NCI-H1048 (cell line): ENCODE data around the gene ABI3.

ENCODE experiments used
- DNase-seq: peaks from one replicate; lab custom pipeline; 2025; lab: John Stamatoyannopoulos, UW

ABI3 gene

GRCh38 chr17:49197346-49197998, 13.0 kb upstream of the ABI3 start:
- no peak for DNase-seq

DNA sequence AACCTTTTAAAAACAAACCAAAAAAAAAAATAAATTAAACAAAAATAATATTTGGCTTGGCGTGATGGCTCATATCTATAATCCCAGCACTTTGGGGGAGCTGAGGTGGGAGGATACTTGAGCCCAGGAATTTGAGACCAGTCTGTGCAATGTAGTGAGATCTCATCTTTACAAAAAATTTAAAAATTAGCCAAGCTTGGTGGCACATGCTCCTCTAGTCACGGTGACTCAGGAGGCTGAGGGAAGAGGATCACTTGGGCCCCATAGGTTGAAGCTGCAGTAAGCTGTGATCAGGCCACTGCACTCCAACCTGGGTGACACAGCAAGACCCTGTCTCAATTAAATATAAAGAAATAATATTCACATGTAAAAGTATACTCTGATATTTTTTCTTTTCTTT, 12.3 kb upstream of the ABI3 start:
- DNase-seq, result no peak

DNA sequence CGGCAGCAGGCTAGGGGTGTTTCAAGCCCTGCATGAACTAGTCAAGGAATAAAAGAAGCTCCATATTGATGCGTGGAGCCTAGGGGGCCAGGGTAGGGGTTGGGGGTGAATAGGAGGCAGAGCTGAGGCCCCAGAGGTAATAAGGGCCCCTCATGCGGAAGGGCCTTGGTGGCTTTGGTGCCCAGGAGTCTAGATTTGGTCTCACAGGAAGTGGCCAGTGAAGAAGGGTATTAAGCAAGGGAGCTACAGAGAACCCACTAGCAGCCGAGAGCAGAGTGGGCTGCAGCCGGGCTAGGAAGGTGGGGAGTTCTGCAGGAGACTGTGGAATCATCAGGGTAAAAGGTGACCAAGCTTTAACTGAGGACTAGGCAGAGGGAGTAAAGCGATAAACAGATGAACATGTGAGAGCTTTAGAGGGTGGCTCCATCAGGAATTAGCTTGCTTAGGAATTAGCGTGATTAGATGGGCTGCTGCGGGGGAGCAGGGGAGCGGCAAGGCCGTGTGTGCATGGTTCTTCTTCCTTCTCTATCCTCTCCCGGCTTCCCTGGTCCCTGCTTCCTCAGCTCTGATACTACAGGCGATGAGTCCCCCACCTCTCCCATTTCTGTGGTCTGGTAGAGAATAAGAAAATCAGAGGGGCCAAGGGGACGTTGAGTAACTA, 10.0 kb upstream of the ABI3 start:
- DNase-seq, result no peak

DNA sequence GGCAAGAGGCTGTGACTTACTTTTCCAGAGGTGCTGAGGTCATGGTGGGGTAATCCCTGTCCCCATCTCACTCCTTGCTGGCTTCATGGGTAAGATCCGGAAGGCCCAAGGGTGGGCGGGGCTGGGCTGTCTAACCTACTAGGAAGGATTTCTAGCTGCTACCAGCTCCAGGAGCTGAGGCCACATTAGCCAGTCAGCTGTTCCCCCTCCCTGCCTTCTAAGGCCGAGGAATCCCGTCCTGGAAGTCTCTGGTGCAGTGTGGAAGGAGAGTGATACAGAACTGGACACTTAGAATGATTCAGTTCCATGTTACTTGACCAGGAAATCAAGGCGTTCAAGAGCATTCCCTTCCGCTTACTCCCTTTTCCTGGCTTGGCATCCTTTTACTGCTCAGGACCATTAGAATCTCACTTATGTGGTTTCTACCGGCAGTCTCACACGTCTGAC, 9.0 kb upstream of the ABI3 start:
- no peak for DNase-seq

DNA sequence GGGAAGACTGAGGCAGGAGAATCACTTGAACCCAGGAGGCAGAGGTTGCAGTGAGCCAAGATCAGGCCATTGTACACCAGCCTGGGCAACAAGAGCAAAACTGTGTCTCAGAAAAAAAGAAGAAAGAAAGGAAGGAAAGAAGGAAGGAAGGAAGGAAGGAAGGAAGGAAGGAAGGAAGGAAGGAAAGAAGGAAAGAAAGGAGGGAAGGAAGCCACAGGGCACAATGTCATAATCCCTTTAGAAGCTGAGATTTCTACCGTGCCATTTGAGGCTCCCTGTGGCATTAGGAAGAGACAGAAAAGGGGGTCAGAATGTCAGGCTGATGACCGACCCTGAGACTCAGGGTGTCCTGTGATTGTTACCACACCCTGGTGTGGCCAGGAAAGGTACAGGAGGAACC, 6.7 kb upstream of the ABI3 start:
- DNase-seq, result no peak

DNA sequence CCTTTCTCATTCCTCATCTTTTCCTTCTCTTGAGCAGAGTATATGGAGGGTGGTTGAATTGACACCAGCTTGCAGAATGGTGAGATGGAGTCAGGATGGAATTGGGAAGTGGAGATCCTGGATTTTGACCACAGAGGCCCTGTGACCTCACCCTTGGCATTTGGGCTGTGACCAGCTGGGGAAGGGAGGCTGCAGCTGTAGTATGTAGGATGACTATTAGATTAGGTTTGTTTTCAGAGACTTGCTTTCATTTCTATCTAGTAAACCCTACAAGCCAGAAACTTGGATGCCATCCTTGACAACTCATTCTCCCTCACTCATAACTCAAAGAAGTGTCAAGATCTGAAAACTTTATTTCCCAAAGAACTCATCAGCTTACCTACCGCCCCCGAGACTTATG, 6.0 kb upstream of the ABI3 start:
- no peak for DNase-seq

- no peak for DNase-seq
Observed at GRCh38 chr17:49209061-49209571, 1.4 kb upstream of the ABI3 start.

GRCh38 chr17:49213399-49213798, 2.9 kb downstream of the ABI3 start:
- DNase-seq, result no peak

- no peak for DNase-seq
Observed at GRCh38 chr17:49213847-49214246, 3.3 kb downstream of the ABI3 start.

DNA sequence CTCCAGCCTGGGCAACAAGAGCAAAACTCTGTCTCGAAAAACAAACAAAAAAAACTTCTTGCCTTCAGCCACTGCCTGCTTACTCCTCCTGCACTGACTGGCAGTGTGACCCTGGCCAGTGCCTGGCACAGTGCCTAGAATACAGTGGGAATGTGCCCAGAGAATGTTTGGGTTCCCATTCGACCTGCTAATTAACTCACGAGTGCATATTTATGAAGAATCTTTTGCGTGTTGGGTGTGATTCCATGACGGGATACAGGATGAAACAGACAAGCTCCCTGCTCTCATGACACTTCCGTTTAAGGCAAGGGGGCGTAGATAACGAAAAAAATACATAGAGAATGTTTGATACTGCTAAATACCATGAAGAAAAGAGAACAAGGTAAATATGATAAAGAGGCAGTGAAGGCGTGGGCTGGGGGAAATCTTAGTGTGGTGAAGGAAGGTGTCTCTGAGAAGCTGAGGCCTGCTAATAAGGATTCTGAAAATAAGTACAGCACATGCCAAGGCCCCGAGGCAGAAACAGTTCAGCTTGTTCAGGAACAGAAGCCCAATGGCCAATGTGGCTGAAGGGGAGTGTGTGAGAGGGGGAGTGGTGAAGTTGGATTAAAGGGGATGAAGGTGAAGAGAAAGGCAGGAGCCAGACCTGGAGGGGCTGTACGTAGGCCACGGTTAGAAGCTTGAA, 4.3 kb downstream of the ABI3 start:
- DNase-seq, result no peak

GRCh38 chr17:49216482-49216881, 6.0 kb downstream of the ABI3 start:
- no peak for DNase-seq

GRCh38 chr17:49216953-49217650, 6.6 kb downstream of the ABI3 start:
- no peak for DNase-seq

GRCh38 chr17:49217651-49218413, 7.3 kb downstream of the ABI3 start:
- DNase-seq, result no peak

DNA sequence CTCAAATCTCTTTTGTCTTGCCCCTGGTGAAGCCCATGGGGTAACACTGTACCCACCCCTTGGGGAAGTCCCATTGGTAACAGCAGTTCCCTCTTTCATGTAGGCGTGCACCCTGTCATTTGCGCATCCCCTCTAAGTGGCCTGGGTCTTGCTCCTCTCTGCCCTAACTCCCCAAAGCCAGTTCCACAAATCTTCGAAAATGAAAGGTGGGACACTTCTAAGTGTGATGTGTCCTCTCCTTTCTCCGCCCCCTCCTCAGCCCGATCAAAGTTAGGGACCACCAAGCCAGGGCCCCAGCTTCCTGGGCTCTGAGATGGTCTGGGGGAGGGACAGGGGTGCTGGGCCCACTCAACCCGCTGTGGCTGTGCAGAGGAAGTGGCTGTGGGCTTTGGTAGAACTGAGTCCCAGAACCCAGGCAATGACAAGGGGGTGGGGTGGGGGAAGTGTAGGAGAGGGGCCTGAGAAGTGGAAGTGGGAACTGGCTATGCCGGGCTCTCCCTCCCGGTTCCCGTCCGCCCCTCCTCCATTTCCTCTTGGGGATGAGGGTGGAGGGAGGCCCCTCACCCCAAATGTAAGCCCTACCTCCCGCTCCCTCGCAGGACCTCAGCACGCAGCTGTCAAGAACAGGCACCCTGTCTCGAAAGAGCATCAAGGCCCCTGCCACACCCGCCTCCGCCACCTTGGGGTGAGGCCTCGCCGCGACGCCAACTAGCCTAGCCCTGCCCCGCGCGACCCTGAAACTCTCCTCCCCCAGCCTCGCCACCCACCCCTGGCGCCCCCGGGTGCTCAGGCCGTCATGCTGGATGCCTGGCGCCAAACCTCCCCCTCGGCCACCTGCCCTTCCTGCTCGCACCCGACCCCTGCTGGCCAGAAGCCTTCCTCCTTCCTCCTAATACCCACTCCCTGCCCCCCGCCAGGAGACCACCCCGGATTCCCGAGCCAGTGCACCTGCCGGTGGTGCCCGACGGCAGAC, 8.7 kb downstream of the ABI3 start:
- DNase-seq, result no peak

DNA sequence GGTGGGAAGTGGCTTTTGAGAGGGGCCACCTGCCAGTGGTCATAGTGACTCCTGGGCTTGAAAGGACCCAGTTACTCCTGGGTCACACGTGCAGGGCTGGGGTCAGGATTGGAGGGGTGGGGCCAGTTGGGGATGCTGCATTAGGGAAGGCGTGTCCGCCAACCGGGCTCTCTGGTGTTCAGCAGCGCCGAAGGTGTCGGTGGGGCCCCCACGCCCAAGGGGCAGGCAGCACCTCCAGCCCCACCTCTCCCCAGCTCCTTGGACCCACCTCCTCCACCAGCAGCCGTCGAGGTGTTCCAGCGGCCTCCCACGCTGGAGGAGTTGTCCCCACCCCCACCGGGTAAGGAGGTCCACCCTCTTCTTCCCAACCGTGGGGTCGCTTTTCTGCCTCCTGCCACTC, 9.5 kb downstream of the ABI3 start:
- DNase-seq, result no peak

DNA sequence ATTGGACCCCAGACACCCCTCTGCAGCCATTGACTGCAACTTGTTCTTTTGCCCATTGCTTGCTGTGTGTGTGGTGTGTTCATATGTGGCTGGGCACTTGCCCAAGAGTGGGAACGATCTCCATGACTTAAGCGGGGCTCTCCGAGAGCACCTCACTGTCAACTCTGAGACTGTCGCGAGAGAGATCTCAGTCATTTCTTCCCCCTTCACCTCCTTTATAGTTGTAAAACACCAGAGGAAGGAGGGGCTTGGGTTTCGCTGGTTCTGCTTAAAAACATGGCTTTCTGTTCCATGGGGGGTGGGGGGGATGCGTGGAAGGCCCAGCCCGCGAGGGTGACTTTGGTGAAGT, 12.6 kb downstream of the ABI3 start:
- no peak for DNase-seq

GRCh38 chr17:49223517-49224197, 13.2 kb downstream of the ABI3 start:
- no peak for DNase-seq

GRCh38 chr17:49224198-49224996, 13.9 kb downstream of the ABI3 start:
- DNase-seq, result no peak

- DNase-seq, result no peak
Observed at GRCh38 chr17:49224997-49225337, 14.5 kb downstream of the ABI3 start.
